Nephron (organoid): ENCODE measurements around the gene KDM4C.

Source experiments
- H3K27ac Mint-ChIP-seq, 3 experiments: 2 replicates each; pipeline ENCODE4 v1.8.0; 2020; ENCODE audit warnings: mixed read lengths in 3 of 3, mild to moderate bottlenecking in 2 of 3, moderate library complexity in 1 of 3
- H3K27me3 Mint-ChIP-seq: 2 replicates; pipeline ENCODE4 v1.8.0; 2021; ENCODE audit warnings: low read depth, mild to moderate bottlenecking, moderate library complexity, mixed read lengths
- H3K36me3 Mint-ChIP-seq: 2 replicates; pipeline ENCODE4 v1.8.0; 2020; ENCODE audit warnings: low read depth, mixed read lengths
- H3K4me1 Mint-ChIP-seq: 2 replicates; pipeline ENCODE4 v1.8.0; 2020; ENCODE audit warnings: mixed read lengths
- H3K4me3 Mint-ChIP-seq, 3 experiments: 2 replicates each; pipeline ENCODE4 v1.8.0; 2020; ENCODE audit warnings: mild to moderate bottlenecking in 3 of 3, mixed read lengths in 3 of 3, moderate library complexity in 2 of 3
- H3K9me3 Mint-ChIP-seq: 2 replicates; pipeline ENCODE4 v1.8.0; 2020; ENCODE audit warnings: mixed read lengths
- TF ChIP-seq, protein P1 (sequence below), 3 experiments: fragments of 200-600 bp; sonication (generic); IDR thresholded peaks; one replicate each; pipeline ENCODE4 v1.5.0; 2021; ENCODE audit warnings: antibody characterized with exemption in 3 of 3; ENCODE audit not compliant: unreplicated experiment in 3 of 3

The KDM4C gene

DNA sequence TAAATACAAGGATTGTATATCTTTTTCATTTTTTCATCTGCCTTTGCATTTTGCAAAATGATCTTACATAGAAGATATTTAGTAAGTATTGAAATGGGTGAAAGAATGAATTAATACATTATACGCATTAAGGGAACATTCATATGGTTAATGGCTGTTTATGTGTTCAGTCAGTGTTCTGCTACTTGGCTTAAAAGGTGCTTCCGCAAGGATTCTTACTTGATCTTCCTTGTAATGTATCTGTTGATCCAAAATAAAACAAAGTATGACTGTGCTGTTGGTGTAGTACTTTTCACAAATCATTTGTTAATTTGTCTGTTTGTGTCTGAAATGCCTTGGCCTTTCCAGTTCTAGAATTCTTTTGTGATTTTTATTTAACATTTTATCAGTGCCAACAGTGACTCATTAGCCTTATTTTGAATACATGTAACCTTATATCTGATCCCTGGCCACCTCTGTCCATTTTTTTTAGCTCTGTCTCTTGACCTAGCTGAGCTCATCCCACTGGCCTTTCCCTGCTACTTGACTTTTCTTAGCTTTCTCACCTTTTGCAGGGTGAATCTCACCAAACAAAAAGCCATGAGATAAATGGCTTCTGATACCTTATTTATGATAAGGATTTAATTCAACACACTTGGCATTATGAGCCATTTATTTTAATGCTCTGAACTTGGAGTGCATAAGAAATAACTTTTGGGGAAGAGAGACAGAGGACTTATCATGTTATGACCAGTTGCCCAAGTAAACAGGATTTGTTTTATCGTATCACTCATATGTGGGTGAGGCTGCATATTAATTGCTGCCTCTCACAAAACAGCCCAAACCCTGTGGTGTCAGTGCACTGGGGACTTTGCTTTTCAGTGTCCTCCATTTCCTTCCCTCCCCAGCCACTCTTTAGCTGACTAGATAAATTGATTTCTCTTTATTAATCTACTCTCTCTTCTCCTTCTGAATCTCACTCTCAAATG is 340.3 kb downstream of the KDM4C start:
- TF ChIP-seq, protein P1, sequence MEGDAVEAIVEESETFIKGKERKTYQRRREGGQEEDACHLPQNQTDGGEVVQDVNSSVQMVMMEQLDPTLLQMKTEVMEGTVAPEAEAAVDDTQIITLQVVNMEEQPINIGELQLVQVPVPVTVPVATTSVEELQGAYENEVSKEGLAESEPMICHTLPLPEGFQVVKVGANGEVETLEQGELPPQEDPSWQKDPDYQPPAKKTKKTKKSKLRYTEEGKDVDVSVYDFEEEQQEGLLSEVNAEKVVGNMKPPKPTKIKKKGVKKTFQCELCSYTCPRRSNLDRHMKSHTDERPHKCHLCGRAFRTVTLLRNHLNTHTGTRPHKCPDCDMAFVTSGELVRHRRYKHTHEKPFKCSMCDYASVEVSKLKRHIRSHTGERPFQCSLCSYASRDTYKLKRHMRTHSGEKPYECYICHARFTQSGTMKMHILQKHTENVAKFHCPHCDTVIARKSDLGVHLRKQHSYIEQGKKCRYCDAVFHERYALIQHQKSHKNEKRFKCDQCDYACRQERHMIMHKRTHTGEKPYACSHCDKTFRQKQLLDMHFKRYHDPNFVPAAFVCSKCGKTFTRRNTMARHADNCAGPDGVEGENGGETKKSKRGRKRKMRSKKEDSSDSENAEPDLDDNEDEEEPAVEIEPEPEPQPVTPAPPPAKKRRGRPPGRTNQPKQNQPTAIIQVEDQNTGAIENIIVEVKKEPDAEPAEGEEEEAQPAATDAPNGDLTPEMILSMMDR (IDR thresholded peaks at IDR 0.05; ENCODE audit: unreplicated experiment in 3 of 3), result no peak
- no peaks in the 10 kb centered on the region for H3K27me3 Mint-ChIP-seq
- peak overlapping the region in 2 of 3 experiments; percentile 42 to 71 for H3K27ac Mint-ChIP-seq
- H3K9me3 Mint-ChIP-seq, result no peaks in the 10 kb centered on the region
- peaks cover 24% of the 10 kb centered on the region for H3K4me1 Mint-ChIP-seq
- no peak overlapping the region for H3K4me3 Mint-ChIP-seq
- H3K36me3 Mint-ChIP-seq, result no peaks in the 10 kb centered on the region

DNA sequence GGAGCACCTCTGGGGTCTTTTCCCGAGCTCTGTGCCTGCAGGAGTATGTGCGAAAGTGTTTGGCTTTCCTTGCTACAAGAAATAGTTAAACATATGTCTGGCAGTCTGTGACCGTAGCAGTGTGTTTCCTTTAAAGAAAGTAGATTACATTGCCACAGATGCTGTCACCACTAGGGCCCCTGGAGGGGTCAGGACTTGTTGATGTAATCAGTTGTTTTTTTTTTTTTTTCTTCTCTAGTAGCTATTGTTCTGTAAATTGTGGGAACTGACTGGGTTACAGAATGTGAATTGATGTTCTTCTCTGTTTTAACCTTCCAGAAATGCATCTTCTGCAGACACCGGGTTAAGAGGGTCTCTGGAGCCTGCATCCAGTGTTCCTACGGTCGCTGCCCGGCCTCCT is 345.6 kb downstream of the KDM4C start:
- Mint-ChIP-seq H3K9me3 (no peaks in the 10 kb centered on the region), H3K36me3 (peaks cover 11% of the 10 kb centered on the region), H3K4me3 (no peak overlapping the region), H3K4me1 (peaks cover 5% of the 10 kb centered on the region), H3K27me3 (no peaks in the 10 kb centered on the region), H3K27ac (no peak overlapping the region)
- TF ChIP-seq, protein P1 (IDR thresholded peaks at IDR 0.05; ENCODE audit: unreplicated experiment in 3 of 3), result no peak

DNA sequence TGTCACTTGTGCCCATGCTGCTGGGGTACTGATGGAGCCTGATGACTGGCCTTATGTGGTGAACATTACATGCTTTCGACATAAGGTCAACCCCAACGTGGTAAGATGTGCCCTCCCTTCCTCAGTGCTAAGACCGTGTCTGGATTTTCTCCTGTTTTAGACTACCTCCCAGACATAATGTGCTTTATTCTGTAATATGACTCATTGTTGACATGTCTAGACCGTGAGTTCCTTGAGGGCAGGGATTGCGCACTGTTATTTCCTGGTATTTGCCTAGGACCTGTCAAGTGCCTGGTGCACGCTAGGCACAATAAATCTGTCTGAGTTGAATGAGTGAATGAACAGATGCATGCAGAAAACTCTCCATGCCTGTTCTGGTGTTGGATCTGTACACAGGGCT is 346.0 kb downstream of the KDM4C start:
- H3K27ac Mint-ChIP-seq, result no peak overlapping the region
- H3K4me1 Mint-ChIP-seq, result peaks cover under 1% of the 10 kb centered on the region
- H3K4me3 Mint-ChIP-seq, result no peak overlapping the region
- TF ChIP-seq, protein P1 (IDR thresholded peaks at IDR 0.05; ENCODE audit: unreplicated experiment in 3 of 3), result no peak
- H3K36me3 Mint-ChIP-seq, result peaks cover 11% of the 10 kb centered on the region
- no peaks in the 10 kb centered on the region for H3K27me3 Mint-ChIP-seq
- no peaks in the 10 kb centered on the region for H3K9me3 Mint-ChIP-seq

DNA sequence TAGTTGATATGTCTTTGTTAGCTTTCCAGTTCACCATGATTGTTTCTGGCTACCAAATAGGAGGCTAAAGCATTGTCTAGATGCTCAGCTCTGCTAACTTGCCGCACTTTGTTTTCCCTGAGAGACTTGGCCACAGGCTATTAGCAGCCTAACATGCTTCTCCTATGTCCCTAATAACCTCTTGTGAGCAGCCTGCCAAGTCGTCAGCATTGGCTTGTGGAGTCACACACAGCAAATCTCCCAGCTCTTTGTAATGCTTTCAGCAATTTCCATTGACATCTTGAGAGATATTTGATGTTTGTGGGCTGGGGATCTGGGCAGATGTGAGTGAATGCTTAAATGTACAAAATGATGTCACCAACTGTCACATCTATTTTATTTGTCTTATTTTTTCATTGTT is 346.9 kb downstream of the KDM4C start:
- H3K9me3 Mint-ChIP-seq, result no peaks in the 10 kb centered on the region

DNA sequence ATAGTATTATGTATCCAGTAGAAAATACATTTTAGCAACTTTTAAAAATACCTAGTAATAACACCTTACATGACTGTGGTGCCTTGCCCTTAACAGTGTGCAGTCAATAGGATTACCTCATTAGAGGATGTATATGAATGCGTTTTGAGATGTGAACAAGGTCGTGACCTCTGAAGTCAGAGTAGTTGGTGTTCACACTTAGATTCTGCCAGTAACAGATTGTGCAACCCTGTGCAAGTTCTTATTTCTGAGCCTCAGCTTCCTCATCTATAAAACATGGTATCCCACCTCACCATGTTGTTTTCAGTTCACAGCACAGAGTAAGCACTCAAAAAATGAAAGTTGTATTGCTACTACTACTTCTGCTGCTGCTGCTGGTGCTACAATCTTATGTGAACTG is 347.3 kb downstream of the KDM4C start:
- Mint-ChIP-seq H3K9me3 (no peaks in the 10 kb centered on the region), H3K4me3 (no peak overlapping the region), H3K27me3 (no peaks in the 10 kb centered on the region), H3K36me3 (peaks cover 11% of the 10 kb centered on the region), H3K27ac (no peak overlapping the region), H3K4me1 (no peaks in the 10 kb centered on the region)
- TF ChIP-seq, protein P1 (IDR thresholded peaks at IDR 0.05; ENCODE audit: unreplicated experiment in 3 of 3), result no peak

More for the DNA sequence above, 346.9 kb downstream of the KDM4C start:
- peaks cover 11% of the 10 kb centered on the region for H3K36me3 Mint-ChIP-seq
- no peaks in the 10 kb centered on the region for H3K27me3 Mint-ChIP-seq
- no peak overlapping the region for H3K27ac Mint-ChIP-seq
- H3K4me3 Mint-ChIP-seq, result no peak overlapping the region
- no peaks in the 10 kb centered on the region for H3K4me1 Mint-ChIP-seq
- TF ChIP-seq, protein P1 (IDR thresholded peaks at IDR 0.05; ENCODE audit: unreplicated experiment in 3 of 3), result no peak

DNA sequence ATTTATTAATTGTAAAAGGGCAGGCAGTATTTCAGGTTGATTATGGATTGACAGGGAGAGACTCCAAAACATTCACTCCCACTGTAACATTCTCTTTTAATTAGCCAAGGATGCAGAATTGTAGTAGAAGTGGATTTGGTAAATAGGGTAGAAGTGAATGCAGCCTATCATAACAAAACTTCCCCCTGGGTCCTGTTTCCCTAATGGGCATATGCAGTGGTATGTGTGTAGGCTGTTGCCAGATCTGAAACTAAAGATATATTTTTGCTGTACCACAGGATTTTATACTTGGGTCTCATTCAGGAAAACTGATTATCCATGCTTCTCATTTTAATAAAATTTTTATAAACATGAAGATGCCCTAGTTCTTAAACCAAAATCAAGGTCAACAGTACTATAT is 351.2 kb downstream of the KDM4C start:
- TF ChIP-seq, protein P1 (IDR thresholded peaks at IDR 0.05; ENCODE audit: unreplicated experiment in 3 of 3), result no peak
- peaks cover 7% of the 10 kb centered on the region for H3K36me3 Mint-ChIP-seq
- H3K4me1 Mint-ChIP-seq, result no peaks in the 10 kb centered on the region

More for the DNA sequence above, 351.2 kb downstream of the KDM4C start:
- Mint-ChIP-seq H3K27me3 (no peaks in the 10 kb centered on the region), H3K27ac (no peak overlapping the region), H3K4me3 (no peak overlapping the region), H3K9me3 (no peaks in the 10 kb centered on the region)
